Measurements from ENCODE around the gene RNF169. TPM values are rescaled to one million over a fixed set of nuclear protein-coding genes. Genes with fewer than 3 reads are reported as not detected.

Gene RNF169
- total RNA-seq, 1 donor from 2014 or later = 7.1 TPM

DNA sequence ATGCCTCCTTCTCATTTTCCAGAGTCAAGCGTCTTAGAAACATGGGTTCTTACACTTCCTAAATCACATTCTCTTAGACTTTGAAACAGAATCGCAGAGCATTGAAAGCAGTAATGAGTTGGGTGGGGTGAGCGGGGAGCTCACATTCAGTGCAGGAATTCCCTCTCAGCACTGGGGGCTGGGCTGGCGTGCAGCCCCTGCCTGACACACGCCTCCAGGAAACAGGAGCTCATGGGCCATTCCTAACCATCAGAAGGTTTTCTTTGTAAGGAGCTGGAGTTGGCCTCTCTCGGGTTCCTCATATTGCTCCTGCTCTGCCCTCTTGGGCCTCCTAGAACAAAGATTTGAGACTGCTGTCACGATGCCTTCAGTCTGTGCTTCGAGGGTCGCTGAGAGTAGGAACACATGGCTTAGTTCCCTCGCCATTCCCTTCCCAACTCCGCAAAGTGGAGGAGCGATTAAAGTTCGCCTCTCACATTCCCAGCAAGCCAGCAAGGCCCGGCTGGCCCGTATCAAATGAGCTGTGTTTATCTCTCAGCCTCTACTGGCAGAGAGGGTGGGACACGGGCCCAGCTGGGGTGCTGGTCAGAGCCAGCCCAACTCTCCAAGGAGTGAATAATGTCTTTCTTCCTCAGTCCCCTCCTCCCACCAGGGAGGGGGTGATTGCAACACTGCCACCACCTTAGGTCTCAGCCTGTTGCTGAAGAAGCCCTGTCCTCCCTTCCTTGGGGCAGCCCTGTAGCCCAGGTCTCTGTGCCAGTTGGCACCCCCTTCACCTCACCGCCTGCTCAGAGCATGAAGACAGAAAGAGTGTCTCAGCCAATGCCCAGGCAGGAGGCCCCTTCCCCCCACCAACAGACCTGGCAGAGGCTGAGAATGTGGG is 27.8 kb upstream of the RNF169 start:
- Mint-ChIP-seq H3K9me3 (ENCODE audit: unreplicated experiment) (peaks cover 2% of the 10 kb centered on the region), H3K36me3 (ENCODE audit: unreplicated experiment) (peaks cover 3% of the 10 kb centered on the region), H3K27me3 (ENCODE audit: unreplicated experiment) (peaks cover 10% of the 10 kb centered on the region), H3K27ac (ENCODE audit: unreplicated experiment) (no peak overlapping the region), H3K4me1 (ENCODE audit: low read depth, unreplicated experiment) (no peaks in the 10 kb centered on the region), H3K4me3 (ENCODE audit: unreplicated experiment) (no peak overlapping the region)
- TF ChIP-seq CTCF (IDR thresholded peaks at IDR 0.05; ENCODE audit: partially characterized antibody, unreplicated experiment) = no peak
- no peak for DNase-seq

- H3K9me3 Mint-ChIP-seq (ENCODE audit: unreplicated experiment) = peaks cover 2% of the 10 kb centered on the region
- TF ChIP-seq CTCF (IDR thresholded peaks at IDR 0.05; ENCODE audit: partially characterized antibody, unreplicated experiment) = no peak
- DNase-seq = no peak
- H3K27me3 Mint-ChIP-seq (ENCODE audit: unreplicated experiment) = peaks cover 10% of the 10 kb centered on the region
- no peaks in the 10 kb centered on the region for H3K36me3 Mint-ChIP-seq (ENCODE audit: unreplicated experiment)
- H3K27ac Mint-ChIP-seq (ENCODE audit: unreplicated experiment) = no peak overlapping the region
- no peaks in the 10 kb centered on the region for H3K4me1 Mint-ChIP-seq (ENCODE audit: low read depth, unreplicated experiment)
- H3K4me3 Mint-ChIP-seq (ENCODE audit: unreplicated experiment) = no peak overlapping the region
These were observed 27.2 kb upstream of the RNF169 start for GRCh38 chr11:74721479-74721835.

- H3K27me3 Mint-ChIP-seq (ENCODE audit: unreplicated experiment) = peaks cover 10% of the 10 kb centered on the region
- TF ChIP-seq CTCF (IDR thresholded peaks at IDR 0.05; ENCODE audit: partially characterized antibody, unreplicated experiment) = no peak
- H3K36me3 Mint-ChIP-seq (ENCODE audit: unreplicated experiment) = no peaks in the 10 kb centered on the region
- DNase-seq = no peak
- H3K9me3 Mint-ChIP-seq (ENCODE audit: unreplicated experiment) = peaks cover 2% of the 10 kb centered on the region
- H3K27ac Mint-ChIP-seq (ENCODE audit: unreplicated experiment) = no peak overlapping the region
- no peaks in the 10 kb centered on the region for H3K4me1 Mint-ChIP-seq (ENCODE audit: low read depth, unreplicated experiment)
- no peak overlapping the region for H3K4me3 Mint-ChIP-seq (ENCODE audit: unreplicated experiment)
These were observed 25.1 kb upstream of the RNF169 start for GRCh38 chr11:74723511-74723910.

DNA sequence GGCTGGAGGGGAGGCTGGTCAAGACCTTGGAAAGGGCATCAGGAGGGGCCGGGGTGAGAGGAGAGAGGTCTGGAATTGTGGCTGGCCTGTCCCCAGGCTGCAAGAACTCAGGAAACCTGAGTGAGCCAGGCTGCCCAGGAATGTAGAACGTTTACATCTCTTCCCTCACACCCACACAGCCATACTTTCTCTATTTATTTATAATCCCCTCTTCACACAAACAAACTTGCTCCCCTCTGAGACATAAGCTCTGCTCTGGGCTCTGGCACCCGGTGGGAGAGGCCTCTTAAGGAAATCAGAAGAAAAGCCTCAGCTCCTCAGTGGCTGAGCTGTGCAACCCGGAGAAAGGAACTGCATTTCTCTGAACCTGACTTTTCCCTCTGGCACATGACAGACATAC is 22.9 kb upstream of the RNF169 start:
- H3K9me3 Mint-ChIP-seq (ENCODE audit: unreplicated experiment) = no peaks in the 10 kb centered on the region
- DNase-seq = no peak
- no peaks in the 10 kb centered on the region for H3K36me3 Mint-ChIP-seq (ENCODE audit: unreplicated experiment)
- H3K27ac Mint-ChIP-seq (ENCODE audit: unreplicated experiment) = no peak overlapping the region
- H3K4me1 Mint-ChIP-seq (ENCODE audit: low read depth, unreplicated experiment) = no peaks in the 10 kb centered on the region
- peaks cover 13% of the 10 kb centered on the region for H3K27me3 Mint-ChIP-seq (ENCODE audit: unreplicated experiment)
- H3K4me3 Mint-ChIP-seq (ENCODE audit: unreplicated experiment) = no peak overlapping the region
- no peak for TF ChIP-seq CTCF (IDR thresholded peaks at IDR 0.05; ENCODE audit: partially characterized antibody, unreplicated experiment)

GRCh38 chr11:74726547-74727182 is 22.0 kb upstream of the RNF169 start:
- Mint-ChIP-seq H3K4me3 (ENCODE audit: unreplicated experiment) (no peak overlapping the region), H3K27ac (ENCODE audit: unreplicated experiment) (no peak overlapping the region), H3K36me3 (ENCODE audit: unreplicated experiment) (no peaks in the 10 kb centered on the region), H3K9me3 (ENCODE audit: unreplicated experiment) (peaks cover 1% of the 10 kb centered on the region), H3K4me1 (ENCODE audit: low read depth, unreplicated experiment) (no peaks in the 10 kb centered on the region), H3K27me3 (ENCODE audit: unreplicated experiment) (peaks cover 17% of the 10 kb centered on the region)
- TF ChIP-seq CTCF (IDR thresholded peaks at IDR 0.05; ENCODE audit: partially characterized antibody, unreplicated experiment) = peak; percentile 92
- DNase-seq = peak; percentile 75
